Measurements from ENCODE around the gene OR5B12. TPM values are rescaled to one million over a fixed set of nuclear protein-coding genes. Genes with fewer than 3 reads are reported as not detected.

The OR5B12 gene
- total and polyA plus RNA-seq, 4 donors = not detected

- Histone ChIP-seq H3K27ac (ENCODE audit: low read depth in 1 of 2, low read length in 2 of 2) (no peak within 1 kb of the TSS), H3K9ac (ENCODE audit: low read depth in 1 of 2, low read length in 2 of 2) (no peak within 1 kb of the TSS), H3K9me3 (ENCODE audit: control insufficient read depth in 4 of 4, low read length in 3 of 4) (peaks cover 0 to 12% (median 0%) of the 10 kb centered on the region in 4 donors), H3K27me3 (ENCODE audit: control insufficient read depth in 4 of 4, insufficient read depth in 4 of 4, low read length in 3 of 4) (no peaks in the 10 kb centered on the region), H3K36me3 (ENCODE audit: control insufficient read depth in 4 of 4, insufficient read depth in 3 of 4, low read depth in 1 of 4, low read length in 3 of 4) (no peaks in the 10 kb centered on the region), H3K4me3 (ENCODE audit: low read depth in 1 of 3, low read length in 3 of 3) (no peak within 1 kb of the TSS), H3K4me1 (ENCODE audit: control insufficient read depth in 4 of 4, insufficient read depth in 4 of 4, low read length in 3 of 4) (no peaks in the 10 kb centered on the region)
- TF ChIP-seq CTCF (IDR thresholded peaks at IDR 0.05; ENCODE audit: low read depth, low read length, missing input control) (no peak), REST (IDR thresholded peaks at IDR 0.05) (no peak), SP1 (IDR thresholded peaks at IDR 0.05) (no peak), YY1 (IDR thresholded peaks at IDR 0.05) (no peak), JUND (IDR thresholded peaks at IDR 0.05) (no peak), NR2F2 (IDR thresholded peaks at IDR 0.05) (no peak), ZBTB33 (IDR thresholded peaks at IDR 0.05) (no peak), ATF3 (IDR thresholded peaks at IDR 0.05) (no peak), RXRA (IDR thresholded peaks at IDR 0.05) (no peak), EGR1 (IDR thresholded peaks at IDR 0.05; ENCODE audit: low read depth in 2 of 2) (no peak), MAX (IDR thresholded peaks at IDR 0.05) (no peak), GABPA (IDR thresholded peaks at IDR 0.05 in 1 of 2, conservative IDR thresholded peaks at IDR 0.05 in 1 of 2) (no peak), HNF4G (IDR thresholded peaks at IDR 0.05) (no peak), HNF4A (conservative IDR thresholded peaks at IDR 0.05) (no peak), RAD21 (IDR thresholded peaks at IDR 0.05) (no peak), TAF1 (conservative IDR thresholded peaks at IDR 0.05) (no peak), FOXA2 (IDR thresholded peaks at IDR 0.05) (no peak), FOXA1 (IDR thresholded peaks at IDR 0.05) (no peak)
- 61% methylated on average over 3 of the region's 3 CpGs for WGBS
- no peak for DNase-seq (ENCODE audit: low spot score)
Measured at GRCh38 chr11:58428021-58428420, 14.0 kb downstream of the OR5B12 start, which contains the start of gene OR5B2. Gene OR5B2 (minus strand): TSS chr11:58428121. CDS start chr11:58423261, 4,860 bp downstream.

Data from liver (tissue), 9 donors.